DND-41 (cell line): ENCODE measurements around the gene DOCK3.
A peak's percentile ranks its signal among the peaks of the same experiment; 100 is the strongest.

Experiments
- ATAC-seq: fragments of 200-7000 bp; cut with Tn5 transposase; 3 replicates; pipeline ENCODE4 v1.9.1; 2021; ENCODE audit warnings: low read depth; ENCODE audit not compliant: insufficient read depth
- DNase-seq: peaks from one replicate; pipeline ENCODE4 v3.0.0-alpha.2; 2020
- H2AFZ ChIP-seq: 2 replicates; pipeline ENCODE4 v1.6.0; 2012; ENCODE audit warnings: low read depth, low read length
- H3K27ac ChIP-seq: 2 replicates; pipeline ENCODE4 v1.5.1; 2012; ENCODE audit warnings: low read length, inconsistent platforms
- H3K27me3 ChIP-seq: fragments of 200-600 bp; sonication (generic); 2 replicates; pipeline ENCODE4 v1.6.0; 2012; ENCODE audit warnings: low read length, mild to moderate bottlenecking, inconsistent platforms; ENCODE audit not compliant: insufficient read depth, poor library complexity
- H3K36me3 ChIP-seq: 2 replicates; pipeline ENCODE4 v1.5.1; 2012; ENCODE audit warnings: low read length, inconsistent platforms; ENCODE audit not compliant: insufficient read depth
- H3K4me1 ChIP-seq: 2 replicates; pipeline ENCODE4 v1.5.1; 2012; ENCODE audit warnings: mild to moderate bottlenecking, low read length; ENCODE audit not compliant: insufficient read depth
- H3K4me2 ChIP-seq: 2 replicates; pipeline ENCODE4 v1.6.0; 2012; ENCODE audit warnings: mild to moderate bottlenecking, moderate library complexity, low read length, inconsistent platforms; ENCODE audit not compliant: insufficient read depth
- H3K4me3 ChIP-seq, 2 experiments: fragments of 200-600 bp in 1 of 2; shearing (Covaris generic) in 1 of 2; 2 replicates each; pipeline ENCODE4 v1.5.1; 2012 to 2016; ENCODE audit warnings: inconsistent platforms in 2 of 2, low read length in 2 of 2, mild to moderate bottlenecking in 2 of 2, low read depth in 1 of 2, moderate library complexity in 1 of 2
- H3K79me2 ChIP-seq: 2 replicates; pipeline ENCODE4 v1.6.0; 2012; ENCODE audit warnings: low read length, inconsistent platforms; ENCODE audit not compliant: insufficient read depth
- H3K9ac ChIP-seq: 2 replicates; pipeline ENCODE4 v1.6.0; 2012; ENCODE audit warnings: low read depth, mild to moderate bottlenecking, inconsistent platforms, low read length, moderate library complexity
- H3K9me3 ChIP-seq: 2 replicates; pipeline ENCODE4 v1.5.1; 2012; ENCODE audit warnings: low read length, moderate library complexity, mild to moderate bottlenecking, inconsistent platforms; ENCODE audit not compliant: insufficient read depth, severe bottlenecking
- H4K20me1 ChIP-seq: 2 replicates; pipeline ENCODE4 v1.6.0; 2012; ENCODE audit warnings: low read length; ENCODE audit not compliant: insufficient read depth
- CTCF ChIP-seq: IDR thresholded peaks from 2 replicates; pipeline ENCODE4 v1.5.1; 2012; ENCODE audit warnings: borderline replicate concordance, low read length, moderate library complexity, mild to moderate bottlenecking; ENCODE audit not compliant: poor library complexity, severe bottlenecking; ENCODE audit errors: extremely low read depth
- EZH2 ChIP-seq: IDR thresholded peaks from 3 replicates; pipeline ENCODE4 v1.6.1; 2012; ENCODE audit warnings: borderline replicate concordance, low read depth, mild to moderate bottlenecking, moderate library complexity, low read length, inconsistent platforms; ENCODE audit not compliant: severe bottlenecking

DOCK3 gene

GRCh38 chr3:51382947-51383578 lies 708.3 kb downstream of the DOCK3 start:
- Histone ChIP-seq H4K20me1 (peaks cover 22% of the 10 kb centered on the region; the same call in 1 of the 2 replicates), H3K27me3 (no peaks in the 10 kb centered on the region), H3K4me1 (peaks cover 37% of the 10 kb centered on the region), H3K4me3 (peak overlapping the region in 1 of 2 experiments; percentile 94; a peak in 2 of 4 replicates), H3K9ac (peak overlapping the region; percentile 96), H3K9me3 (no peaks in the 10 kb centered on the region), H3K4me2 (peak overlapping the region; percentile 75), H3K27ac (no peak overlapping the region), H3K36me3 (peaks cover 21% of the 10 kb centered on the region), H2AFZ (no peak overlapping the region), H3K79me2 (peaks cover 46% of the 10 kb centered on the region)
- no peak for ATAC-seq
- no peak for DNase-seq
- TF ChIP-seq EZH2 = no peak
- TF ChIP-seq CTCF = no peak

GRCh38 chr3:51384055-51384725 lies 709.5 kb downstream of the DOCK3 start:
- DNase-seq (peak; percentile 55), ATAC-seq (peak; percentile 12)
- Histone ChIP-seq H2AFZ (peak overlapping the region; percentile 92), H4K20me1 (peaks cover 31% of the 10 kb centered on the region; the same call in 1 of the 2 replicates), H3K27ac (peak overlapping the region; percentile 98), H3K4me2 (peak overlapping the region; percentile 75), H3K4me1 (peaks cover 48% of the 10 kb centered on the region), H3K36me3 (peaks cover 31% of the 10 kb centered on the region), H3K4me3 (peak overlapping the region; percentile 81 to 94), H3K9me3 (no peaks in the 10 kb centered on the region), H3K27me3 (no peaks in the 10 kb centered on the region), H3K9ac (peak overlapping the region; percentile 96), H3K79me2 (peaks cover 55% of the 10 kb centered on the region)
- TF ChIP-seq EZH2 (no peak), CTCF (no peak)

- peaks cover 60% of the 10 kb centered on the region for H3K79me2 ChIP-seq
- ATAC-seq = peak; percentile 94
- peak within 1 kb of the TSS; percentile 81 to 94 for H3K4me3 ChIP-seq
- H3K27ac ChIP-seq = peak within 1 kb of the TSS; percentile 98
- H3K9me3 ChIP-seq = no peaks in the 10 kb centered on the region
- H3K9ac ChIP-seq = peak within 1 kb of the TSS; percentile 96
- H3K4me2 ChIP-seq = peak within 1 kb of the TSS; percentile 92
- H3K27me3 ChIP-seq = no peaks in the 10 kb centered on the region
- peaks cover 37% of the 10 kb centered on the region for H3K36me3 ChIP-seq
- DNase-seq = peak; percentile 99
- peaks cover 55% of the 10 kb centered on the region for H3K4me1 ChIP-seq
- no peak for TF ChIP-seq EZH2
- no peak for TF ChIP-seq CTCF
- peak within 1 kb of the TSS; percentile 92 for H2AFZ ChIP-seq
- H4K20me1 ChIP-seq = peaks cover 36% of the 10 kb centered on the region; the same call in 1 of the 2 replicates
These were observed 710.2 kb downstream of the DOCK3 start, which contains the start of gene MANF for GRCh38 chr3:51384726-51385473. MANF (plus strand) TSS chr3:51385291; CDS start chr3:51385343, 52 bp downstream.
